ENCODE data around the gene PIK3CB.

The PIK3CB gene

GRCh38 chr3:138782755-138783154 is 52.0 kb downstream of the PIK3CB start:
- Histone ChIP-seq H3K4me3 (ENCODE audit: low read depth, low read length) (no peak overlapping the region), H3K4me1 (ENCODE audit: control insufficient read depth, insufficient read depth, low read length) (no peaks in the 10 kb centered on the region), H3K36me3 (ENCODE audit: control insufficient read depth in 2 of 2, insufficient read depth in 1 of 2, low read length in 2 of 2) (no peaks in the 10 kb centered on the region), H3K9me3 (ENCODE audit: control insufficient read depth, insufficient read depth, low read depth, low read length) (no peaks in the 10 kb centered on the region), H3K27ac (ENCODE audit: extremely low read depth, low read depth, low read length) (no peak overlapping the region)
- POLR2A ChIA-PET: no interaction called here
- CTCF ChIA-PET: interaction anchor here (0.7 to 1.9 kb wide), 2 partner anchors 133 to 173 kb away, joined by 5 to 10 read pairs; no protein-coding TSS in a partner anchor
- no peak for TF ChIP-seq ZNF311 (tag by site-specific recombination; IDR thresholded peaks at IDR 0.05; ENCODE audit: borderline replicate concordance)
- no peak for TF ChIP-seq ZFP41 (tag by site-specific recombination; IDR thresholded peaks at IDR 0.05; ENCODE audit: borderline replicate concordance)
- no peak for TF ChIP-seq ZNF221 (tag by site-specific recombination; IDR thresholded peaks at IDR 0.05; ENCODE audit: borderline replicate concordance)
- TF ChIP-seq ZNF266 (tag by site-specific recombination; IDR thresholded peaks at IDR 0.05; ENCODE audit: low read depth): no peak
- TF ChIP-seq TSHZ1 (tag by site-specific recombination; IDR thresholded peaks at IDR 0.05; ENCODE audit: borderline replicate concordance): no peak
- no peak for TF ChIP-seq INSM2 (tag by site-specific recombination; IDR thresholded peaks at IDR 0.05)
- no peak for TF ChIP-seq KLF9 (tag by site-specific recombination; IDR thresholded peaks at IDR 0.05; ENCODE audit: low read depth)
- TF ChIP-seq ZNF394 (tag by site-specific recombination; IDR thresholded peaks at IDR 0.05; ENCODE audit: borderline replicate concordance): no peak

- no peaks in the 10 kb centered on the region for H3K4me1 ChIP-seq (ENCODE audit: control insufficient read depth, insufficient read depth, low read length)
- H3K27ac ChIP-seq (ENCODE audit: extremely low read depth, low read depth, low read length): no peak overlapping the region
- no peaks in the 10 kb centered on the region for H3K36me3 ChIP-seq (ENCODE audit: control insufficient read depth in 2 of 2, insufficient read depth in 1 of 2, low read length in 2 of 2)
- POLR2A ChIA-PET: no interaction called here
- TF ChIP-seq ZSCAN4 (tag by site-specific recombination; IDR thresholded peaks at IDR 0.05): no peak
- TF ChIP-seq INSM2 (tag by site-specific recombination; IDR thresholded peaks at IDR 0.05): no peak
- peak; percentile 45 for TF ChIP-seq GLIS1 (tag by site-specific recombination; IDR thresholded peaks at IDR 0.05)
- TF ChIP-seq ZIC2 (tag by site-specific recombination; IDR thresholded peaks at IDR 0.05): no peak
- TF ChIP-seq ZNF133 (tag by site-specific recombination; IDR thresholded peaks at IDR 0.05): no peak
- no peak for TF ChIP-seq ZNF792 (tag by site-specific recombination; IDR thresholded peaks at IDR 0.05)
- TF ChIP-seq OSR2 (tag by site-specific recombination; IDR thresholded peaks at IDR 0.05): 0 out of 2 replicates have a peak, but pooled peaks have one; percentile 16
- peak; percentile 48; the same call in 1 of the 2 replicates for TF ChIP-seq ZBTB17 (tag by site-specific recombination; IDR thresholded peaks at IDR 0.05)
- peak; percentile 65 for TF ChIP-seq FEZF1 (tag by site-specific recombination; IDR thresholded peaks at IDR 0.05)
- TF ChIP-seq ZNF645 (tag by site-specific recombination; IDR thresholded peaks at IDR 0.05): no peak
- TF ChIP-seq RBAK (tag by site-specific recombination; IDR thresholded peaks at IDR 0.05): no peak
- CTCF ChIA-PET: interaction anchor here (0.6 kb wide), 1 partner anchor 36 kb away, joined by 3 read pairs; no protein-coding TSS in a partner anchor
- no peak overlapping the region for H3K4me3 ChIP-seq (ENCODE audit: low read depth, low read length)
- no peaks in the 10 kb centered on the region for H3K9me3 ChIP-seq (ENCODE audit: control insufficient read depth, insufficient read depth, low read depth, low read length)
Observed at GRCh38 chr3:138781012-138781470, 53.7 kb downstream of the PIK3CB start.

All from HEK293 (cell line).